T-cell (primary cell): ENCODE measurements around the gene SOD1. TPM values are rescaled to one million over a fixed set of nuclear protein-coding genes. Genes with fewer than 3 reads are reported as not detected.
A peak's percentile ranks its signal among the peaks of the same experiment; 100 is the strongest.
"Not testable (repeated sequence)": the region's sequence is repeated elsewhere in the genome, so short reads cannot be mapped to it uniquely, and the experiment has no call there.

Experiments used
- ATAC-seq, 4 experiments: fragments of 200-7000 bp in 3 of 4; fragments of 150-1000 bp in 1 of 4; cut with Tn5 transposase; replicated peaks in 1 of 4; 1 replicate in 3 of 4; 2 replicates in 1 of 4; pipeline ENCODE4 v1.10.0; 2021; ENCODE audit warnings: moderate library complexity in 3 of 4, mild to moderate bottlenecking in 2 of 4, moderate number of reproducible peaks in 1 of 4
- CTCF ChIA-PET, 2 donors: fragments of 300-600 bp; sonication (Branson Sonifier 250); formaldehyde crosslinking; loops; one replicate each; lab custom pipeline; 2022; ENCODE audit warnings: antibody characterized with exemption in 2 of 2; lab: Charles Lee
- POLR2A ChIA-PET, 2 donors: fragments of 300-600 bp; sonication (Branson Sonifier 250); formaldehyde crosslinking; loops; one replicate each; lab custom pipeline; 2022; ENCODE audit warnings: antibody characterized with exemption in 2 of 2; lab: Charles Lee
- DNase-seq, 35 experiments: peaks; one replicate each; pipeline versions ENCODE4 v3.0.0 to v3.0.0-alpha.2; 2013 to 2023
- H3K27ac ChIP-seq: one replicate; pipeline ENCODE4 v1.5.1; 2013; ENCODE audit warnings: low read length
- H3K27me3 ChIP-seq, 2 experiments: replicated peaks in 1 of 2; 1 replicate in 1 of 2; 2 replicates in 1 of 2; pipeline versions ENCODE4 v1.6.1 to v1.7.0; 2013; ENCODE audit warnings: low read length in 1 of 2, mixed read lengths in 1 of 2; ENCODE audit not compliant: control insufficient read depth in 2 of 2, insufficient read depth in 2 of 2; ENCODE audit errors: extremely low read depth in 1 of 2
- H3K36me3 ChIP-seq, 2 donors: 1 replicate in 1 of 2; 2 replicates in 1 of 2; pipeline versions ENCODE4 v1.6.1 to v1.7.0; 2013; ENCODE audit warnings: low read length in 1 of 2; ENCODE audit not compliant: control insufficient read depth in 2 of 2, insufficient read depth in 1 of 2; ENCODE audit errors: extremely low read depth in 1 of 2
- H3K4me1 ChIP-seq, 2 experiments: 1 replicate in 1 of 2; 2 replicates in 1 of 2; pipeline versions ENCODE4 v1.6.1 to v1.7.0; 2013; ENCODE audit warnings: low read length in 2 of 2, mixed read lengths in 1 of 2; ENCODE audit not compliant: insufficient read depth in 2 of 2, control insufficient read depth in 1 of 2; ENCODE audit errors: extremely low read depth in 1 of 2
- H3K4me3 ChIP-seq, 2 donors: 1 replicate in 1 of 2; 2 replicates in 1 of 2; pipeline versions ENCODE4 v1.5.1 to v1.7.0; 2013; ENCODE audit warnings: mild to moderate bottlenecking in 2 of 2, low read length in 1 of 2, moderate library complexity in 1 of 2; ENCODE audit not compliant: control insufficient read depth in 1 of 2; ENCODE audit errors: extremely low read depth in 1 of 2
- H3K9me3 ChIP-seq: 2 replicates; pipeline ENCODE4 v1.7.0; 2013
- H3K27ac Mint-ChIP-seq, 2 donors: one replicate each; pipeline ENCODE4 v1.8.0; 2020 to 2021; ENCODE audit warnings: mild to moderate bottlenecking in 2 of 2, mixed read lengths in 2 of 2
- H3K27me3 Mint-ChIP-seq, 2 donors: one replicate each; pipeline ENCODE4 v1.8.0; 2021 to 2022; ENCODE audit warnings: mixed read lengths in 2 of 2
- H3K36me3 Mint-ChIP-seq: one replicate; pipeline ENCODE4 v1.8.0; 2021; ENCODE audit warnings: mixed read lengths
- H3K4me1 Mint-ChIP-seq, 3 donors: one replicate each; pipeline ENCODE4 v1.8.0; 2020 to 2022; ENCODE audit warnings: mixed read lengths in 3 of 3, mild to moderate bottlenecking in 1 of 3
- H3K4me3 Mint-ChIP-seq, 3 donors: one replicate each; pipeline ENCODE4 v1.8.0; 2020 to 2022; ENCODE audit warnings: mild to moderate bottlenecking in 3 of 3, mixed read lengths in 3 of 3, moderate library complexity in 3 of 3
- H3K9me3 Mint-ChIP-seq, 3 donors: one replicate each; pipeline ENCODE4 v1.8.0; 2020 to 2022; ENCODE audit warnings: mixed read lengths in 3 of 3
- whole genome bisulfite sequencing: methylation state at CpG from one replicate; pipeline ENCODE4 v1.1.5; 2013; ENCODE audit warnings: missing lambda C conversion rate; ENCODE audit not compliant: insufficient coverage; 5-methylcytosine and 5-hydroxymethylcytosine counted together
- total RNA-seq, 35 experiments: library from RNA in 6 of 35; stranded (reverse) in 6 of 35; fragments of 120-200 nt in 1 of 35; gene quantifications; one replicate each; pipeline versions ENCODE4 v1.2.1 to v1.2.4 and lab custom pipeline; 2013 to 2026

SOD1 gene
- total RNA-seq, 5 donors from 2014 or later (not counting 1 experiment from before 2014, with no cell fraction given), result 143 to 167 (median 152) TPM

DNA sequence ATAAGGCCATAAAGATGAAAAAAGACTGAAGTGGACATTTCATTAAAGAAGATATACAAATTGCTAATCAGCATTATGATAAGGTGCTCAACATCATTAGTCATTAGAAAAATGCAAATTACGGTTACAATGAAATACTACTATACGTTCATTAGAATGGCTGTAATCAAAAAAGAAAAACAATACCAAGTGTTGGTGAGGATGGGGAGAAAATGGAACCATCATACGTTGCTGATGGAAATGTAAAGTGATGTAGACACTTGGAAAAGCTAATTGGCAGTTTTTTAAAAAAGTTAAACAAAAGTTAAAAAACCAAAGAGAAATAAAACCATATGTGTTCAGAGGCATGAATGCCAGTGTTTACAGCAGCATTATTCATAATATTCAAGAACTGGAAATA, 8.6 kb upstream of the SOD1 start:
- CTCF ChIA-PET, result no interaction called here
- peaks cover 0 to 6% (median 0%) of the 10 kb centered on the region in 3 donors for H3K9me3 Mint-ChIP-seq
- DNase-seq, result no peak
- WGBS, result no CpG with 5 or more reads among the region's 3 CpGs
- H3K36me3 ChIP-seq, result no peaks in the 10 kb centered on the region
- no peak overlapping the region for H3K4me3 Mint-ChIP-seq
- POLR2A ChIA-PET, result no interaction called here
- peaks cover 14% of the 10 kb centered on the region in 3 donors for H3K4me1 Mint-ChIP-seq
- no peaks in the 10 kb centered on the region for H3K9me3 ChIP-seq
- H3K36me3 Mint-ChIP-seq, result no peaks in the 10 kb centered on the region
- no peak for ATAC-seq
- no peak overlapping the region for H3K27ac ChIP-seq
- no peak overlapping the region for H3K4me3 ChIP-seq
- peaks cover 0 to 3% of the 10 kb centered on the region in 2 experiments for H3K27me3 ChIP-seq
- peaks cover 4 to 14% of the 10 kb centered on the region in 2 experiments for H3K4me1 ChIP-seq
- H3K27ac Mint-ChIP-seq, result no peak overlapping the region
- no peaks in the 10 kb centered on the region for H3K27me3 Mint-ChIP-seq

DNA sequence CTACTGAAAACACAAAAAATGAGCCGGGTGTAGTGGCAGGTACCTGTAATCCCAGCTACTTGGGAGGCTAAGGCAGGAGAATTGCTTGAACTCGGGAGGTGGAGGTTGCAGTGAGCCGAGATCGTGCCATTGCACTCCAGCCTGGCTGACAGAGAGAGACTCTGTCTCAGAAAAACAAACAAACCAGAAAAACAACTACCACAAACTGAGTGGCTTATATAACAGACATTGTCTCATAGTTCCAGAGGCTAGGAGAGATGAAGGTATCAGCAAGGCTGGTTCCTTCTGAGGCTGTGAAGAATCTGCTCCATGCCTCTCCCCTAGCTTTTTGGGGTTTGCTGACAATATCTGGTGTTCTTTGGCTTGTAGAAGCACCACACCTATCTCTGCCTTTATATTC, 8.0 kb upstream of the SOD1 start:
- H3K36me3 Mint-ChIP-seq, ATAC-seq, H3K27me3 ChIP-seq, H3K9me3 Mint-ChIP-seq, H3K27ac Mint-ChIP-seq, H3K27ac ChIP-seq, H3K27me3 Mint-ChIP-seq, H3K4me3 ChIP-seq, H3K4me3 Mint-ChIP-seq, H3K36me3 ChIP-seq, H3K9me3 ChIP-seq, POLR2A ChIA-PET, DNase-seq, CTCF ChIA-PET: not testable (repeated sequence)
- H3K4me1 Mint-ChIP-seq, result peaks cover 14 to 20% (median 18%) of the 10 kb centered on the region in 3 donors
- peaks cover 4 to 14% of the 10 kb centered on the region in 2 experiments for H3K4me1 ChIP-seq
- WGBS, result no CpG with 5 or more reads among the region's 4 CpGs

DNA sequence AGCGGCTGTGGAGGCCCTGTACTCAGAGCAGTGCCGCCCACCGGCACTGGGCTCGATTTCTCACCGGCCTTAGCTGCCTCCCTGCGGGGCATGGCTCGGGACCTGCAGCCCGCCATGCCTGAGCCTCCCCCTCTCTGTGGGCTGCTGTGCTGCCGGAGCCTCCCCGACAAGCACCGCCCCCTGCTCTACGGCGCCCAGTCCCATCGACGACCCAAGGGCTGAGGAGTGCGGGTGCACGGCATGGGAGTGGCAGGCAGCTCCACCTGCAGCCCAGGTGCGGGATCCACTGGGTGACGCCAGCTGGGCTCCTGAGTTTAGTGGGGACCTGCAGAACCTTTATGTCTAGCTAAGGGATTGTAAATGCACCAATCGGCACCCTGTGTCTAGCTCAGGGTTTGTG, 5.2 kb upstream of the SOD1 start:
- H3K4me1 ChIP-seq, result peaks cover 4 to 19% of the 10 kb centered on the region in 2 experiments
- Mint-ChIP-seq H3K27ac (peak overlapping the region in 1 of 2 donors; percentile 98), H3K4me1 (peaks cover 21 to 34% (median 28%) of the 10 kb centered on the region in 3 donors), H3K27me3 (no peaks in the 10 kb centered on the region), H3K9me3 (peaks cover 0 to 6% (median 0%) of the 10 kb centered on the region in 3 donors), H3K4me3 (peak overlapping the region in 1 of 3 donors; percentile 88), H3K36me3 (no peaks in the 10 kb centered on the region)
- CTCF ChIA-PET, result interaction anchor here in 1 of 2 donors (1.2 kb wide), 1 partner anchor 96 kb away, joined by 3 read pairs; no protein-coding TSS in a partner anchor
- no peaks in the 10 kb centered on the region for H3K9me3 ChIP-seq
- no peaks in the 10 kb centered on the region for H3K36me3 ChIP-seq
- no peak for ATAC-seq
- H3K27ac ChIP-seq, result no peak overlapping the region
- 95% methylated on average over 18 of the region's 20 CpGs for WGBS
- no peak overlapping the region for H3K4me3 ChIP-seq
- POLR2A ChIA-PET, result no interaction called here
- no peaks in the 10 kb centered on the region for H3K27me3 ChIP-seq
- DNase-seq, result no peak

DNA sequence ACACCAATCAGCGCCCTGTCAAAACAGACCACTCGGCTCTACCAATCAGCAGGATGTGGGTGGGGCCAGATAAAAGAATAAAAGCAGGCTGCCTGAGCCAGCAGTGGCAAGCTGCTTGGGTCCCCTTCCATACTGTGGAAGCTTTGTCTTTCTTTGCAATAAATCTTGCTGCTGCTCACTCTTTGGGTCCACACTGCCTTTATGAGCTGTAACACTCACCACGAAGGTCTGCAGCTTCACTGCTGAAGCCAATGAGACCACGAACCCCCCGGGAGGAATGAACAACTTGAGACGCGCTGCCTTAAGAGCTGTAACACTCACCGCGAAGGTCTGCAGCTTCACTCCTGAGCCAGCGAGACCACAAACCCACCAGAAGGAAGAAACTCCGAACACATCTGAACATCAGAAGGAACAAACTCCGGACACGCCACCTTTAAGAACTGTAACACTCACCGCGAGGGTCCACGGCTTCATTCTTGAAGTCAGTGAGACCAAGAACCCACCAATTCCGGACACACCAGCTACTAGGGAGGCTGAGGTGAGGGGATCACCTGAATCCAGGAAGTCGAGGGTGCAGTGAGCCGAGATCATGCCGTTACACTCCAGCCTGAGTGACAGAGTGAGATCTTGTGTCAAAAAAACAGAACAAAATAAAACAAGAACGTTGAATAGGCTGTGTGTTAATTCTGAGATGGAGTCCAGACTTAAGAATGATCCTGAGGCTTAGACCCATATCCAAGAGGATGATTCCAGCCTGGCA, 4.5 kb upstream of the SOD1 start:
- Histone ChIP-seq H3K4me3 (peak overlapping the region; percentile 11 to 36), H3K27ac (peak overlapping the region; percentile 45), H3K4me1 (peaks cover 4 to 19% of the 10 kb centered on the region in 2 experiments)
- not testable (repeated sequence) for H3K27me3 Mint-ChIP-seq, H3K9me3 ChIP-seq, H3K36me3 ChIP-seq, ATAC-seq, H3K27me3 ChIP-seq, H3K9me3 Mint-ChIP-seq, H3K36me3 Mint-ChIP-seq
- Mint-ChIP-seq H3K27ac (peak overlapping the region; percentile 93 to 98), H3K4me1 (peaks cover 21 to 35% (median 30%) of the 10 kb centered on the region in 3 donors), H3K4me3 (peak overlapping the region; percentile 83 to 88 (median 85))
- POLR2A ChIA-PET, result interaction anchor here in 1 of 2 donors (0.7 kb wide), 1 partner anchor 75 kb away, joined by 5 read pairs; no protein-coding TSS in a partner anchor
- peak in 24 of 35 experiments; percentile 4 to 61 (median 24) for DNase-seq
- 15% methylated on average over 2 of the region's 21 CpGs for WGBS
- CTCF ChIA-PET, result interaction anchor here in 1 of 2 donors (1.2 kb wide), 1 partner anchor 96 kb away, joined by 3 read pairs; no protein-coding TSS in a partner anchor

DNA sequence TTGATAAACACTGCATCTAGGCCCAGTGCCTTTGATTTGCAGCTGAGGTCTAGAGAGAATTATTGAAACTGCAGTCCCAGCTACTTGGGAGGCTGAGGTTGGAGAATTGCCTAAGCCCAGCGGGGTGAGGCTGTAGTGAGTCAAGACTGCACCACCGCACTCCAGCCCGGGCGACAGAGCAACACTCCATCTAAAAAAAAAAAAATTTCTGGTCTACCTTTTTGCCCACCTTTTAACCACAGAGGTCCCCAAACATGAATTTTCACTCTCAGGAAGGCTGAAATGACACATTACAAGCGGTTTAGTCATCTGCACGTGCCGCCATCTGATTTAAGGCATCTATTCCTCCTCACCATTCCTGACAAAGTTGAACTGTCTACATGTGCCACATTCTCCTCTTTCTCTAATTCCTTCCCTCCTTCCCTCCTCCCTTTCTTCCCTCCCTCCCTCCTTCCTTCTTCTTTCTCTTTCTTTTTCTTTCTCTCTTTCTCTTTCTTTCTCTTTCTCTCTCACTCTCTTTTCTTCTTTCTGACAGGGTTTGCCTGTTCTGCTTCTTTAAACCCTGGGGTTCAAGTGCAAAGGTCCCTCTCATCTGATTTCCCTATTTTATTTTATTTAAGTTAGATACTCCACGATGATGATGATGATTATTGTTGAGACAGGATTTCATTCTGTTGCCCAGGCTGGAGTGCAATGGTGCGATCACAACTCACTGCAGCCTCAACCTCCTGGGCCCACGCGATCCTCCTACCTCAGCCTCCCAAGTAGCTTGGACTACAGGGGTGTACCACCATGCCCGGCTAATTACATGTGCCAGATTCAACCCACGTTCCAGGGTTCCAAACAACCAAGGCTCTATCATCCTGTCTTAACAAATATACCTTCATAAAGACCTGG, 3.0 kb upstream of the SOD1 start:
- Mint-ChIP-seq H3K36me3 (no peaks in the 10 kb centered on the region), H3K27me3 (no peaks in the 10 kb centered on the region), H3K4me1 (peaks cover 31 to 45% (median 43%) of the 10 kb centered on the region in 3 donors), H3K9me3 (no peaks in the 10 kb centered on the region), H3K4me3 (peak overlapping the region in 1 of 3 donors; percentile 85), H3K27ac (peak overlapping the region; percentile 71 to 76)
- WGBS, result 33% methylated on average over 3 of the region's 13 CpGs
- H3K36me3 ChIP-seq, result peaks cover 0 to 2% of the 10 kb centered on the region in 2 donors
- DNase-seq, result no peak
- ATAC-seq, result no peak
- H3K4me3 ChIP-seq, result no peak overlapping the region
- peaks cover 13 to 28% of the 10 kb centered on the region in 2 experiments for H3K4me1 ChIP-seq
- ChIA-PET POLR2A (interaction anchor here (0.5 to 0.8 kb wide), 2 partner anchors 13 to 248 kb away, joined by 3 to 4 read pairs; no protein-coding TSS in a partner anchor), CTCF (no interaction called here)
- no peaks in the 10 kb centered on the region for H3K27me3 ChIP-seq
- no peaks in the 10 kb centered on the region for H3K9me3 ChIP-seq
- no peak overlapping the region for H3K27ac ChIP-seq

DNA sequence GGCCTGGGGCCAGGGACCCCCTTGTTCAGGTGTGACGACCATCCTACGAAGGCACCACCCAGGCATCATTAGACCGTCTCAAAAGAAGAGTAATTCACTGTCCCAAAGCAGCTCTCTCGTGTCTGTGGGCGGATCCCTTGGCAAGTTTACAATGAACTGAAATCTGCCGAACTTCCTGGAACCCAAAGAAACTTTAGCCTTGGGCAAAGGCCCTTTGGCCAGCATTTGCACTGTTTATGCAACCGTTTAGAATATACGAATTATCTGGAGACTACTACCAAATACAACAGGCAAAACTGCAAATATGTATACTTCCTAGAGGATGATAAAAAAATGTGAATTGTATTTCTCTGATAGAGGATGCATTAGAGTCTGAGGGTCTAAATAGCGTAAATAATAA, 1.4 kb upstream of the SOD1 start:
- no peak overlapping the region for H3K4me3 Mint-ChIP-seq
- no peaks in the 10 kb centered on the region for H3K9me3 Mint-ChIP-seq
- no peaks in the 10 kb centered on the region for H3K9me3 ChIP-seq
- peaks cover 5% of the 10 kb centered on the region for H3K36me3 Mint-ChIP-seq
- H3K4me1 ChIP-seq, result peaks cover 14 to 36% of the 10 kb centered on the region in 2 experiments
- CTCF ChIA-PET, result no interaction called here
- H3K27ac Mint-ChIP-seq, result no peak overlapping the region
- H3K27me3 Mint-ChIP-seq, result no peaks in the 10 kb centered on the region
- peaks cover 47 to 61% (median 59%) of the 10 kb centered on the region in 3 donors for H3K4me1 Mint-ChIP-seq
- 99% methylated on average over 6 of the region's 9 CpGs for WGBS
- ATAC-seq (no peak), DNase-seq (no peak)
- no peaks in the 10 kb centered on the region for H3K27me3 ChIP-seq
- POLR2A ChIA-PET, result no interaction called here
- H3K4me3 ChIP-seq, result no peak overlapping the region
- peaks cover 4 to 6% of the 10 kb centered on the region in 2 donors for H3K36me3 ChIP-seq
- no peak overlapping the region for H3K27ac ChIP-seq
